NT2/D1 (cell line): Measurements from ENCODE around the gene GPR63.

ENCODE experiments used
- SUZ12 ChIP-seq: IDR thresholded peaks from 2 replicates; pipeline ENCODE4 v1.6.1; 2011; ENCODE audit not compliant: insufficient read length, insufficient read depth; ENCODE audit errors: extremely low read depth
- ZNF274 ChIP-seq: IDR thresholded peaks from 2 replicates; pipeline ENCODE4 v1.6.1; 2011; ENCODE audit warnings: mild to moderate bottlenecking, low read depth, low read length

DNA sequence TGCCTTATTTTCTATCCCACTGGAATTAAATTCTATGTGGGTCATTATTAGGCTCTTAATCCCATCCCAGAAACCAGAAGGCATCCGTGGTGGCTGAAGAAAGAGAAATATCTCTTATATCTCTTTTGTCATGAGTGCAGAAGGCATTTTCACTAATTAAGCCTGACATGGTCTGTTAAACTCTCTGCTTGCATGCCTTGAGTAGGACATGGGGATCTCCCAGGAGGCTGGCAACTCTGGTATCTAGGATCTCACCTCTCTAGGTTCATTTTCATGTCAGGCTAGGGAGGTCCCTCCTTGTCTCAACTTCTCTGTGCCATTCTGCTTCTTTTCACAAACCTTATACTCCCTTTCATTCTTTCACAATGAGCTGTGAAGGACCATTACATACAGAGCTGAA, 25.3 kb upstream of the GPR63 start:
- no peak for TF ChIP-seq ZNF274
- TF ChIP-seq SUZ12, result no peak
